Activated B cell treated with CpG ODN at 0.5 μM for 24 hours (primary cell): ENCODE results near the gene C10orf53. TPM values are rescaled to one million over a fixed set of nuclear protein-coding genes. Genes with fewer than 3 reads are reported as not detected.

Experiments
- ATAC-seq: fragments of 200-7000 bp; cut with Tn5 transposase; one replicate; pipeline ENCODE4 v1.10.0; 2021; ENCODE audit warnings: low read depth, mild to moderate bottlenecking, moderate library complexity
- CTCF ChIA-PET: fragments of 350-600 bp; sonication (Branson Sonifier 250); formaldehyde crosslinking; loops from one replicate; lab custom pipeline; 2021; ENCODE audit warnings: antibody characterized with exemption; lab: Charles Lee
- POLR2A ChIA-PET: fragments of 350-600 bp; sonication (Branson Sonifier 250); formaldehyde crosslinking; loops from one replicate; lab custom pipeline; 2021; ENCODE audit warnings: antibody characterized with exemption; lab: Charles Lee
- DNase-seq: peaks from one replicate; pipeline ENCODE4 v3.0.0; 2022
- H3K27ac Mint-ChIP-seq: one replicate; pipeline ENCODE4 v1.8.0; 2020; ENCODE audit warnings: mixed read lengths
- H3K27me3 Mint-ChIP-seq: one replicate; pipeline ENCODE4 v1.8.0; 2021; ENCODE audit warnings: mixed read lengths
- H3K36me3 Mint-ChIP-seq: one replicate; pipeline ENCODE4 v1.8.0; 2021; ENCODE audit warnings: low read depth, mixed read lengths
- H3K4me1 Mint-ChIP-seq: one replicate; pipeline ENCODE4 v1.8.0; 2021; ENCODE audit warnings: mixed read lengths
- H3K4me3 Mint-ChIP-seq: one replicate; pipeline ENCODE4 v1.8.0; 2020; ENCODE audit warnings: mild to moderate bottlenecking, mixed read lengths
- H3K9me3 Mint-ChIP-seq: one replicate; pipeline ENCODE4 v1.8.0; 2020; ENCODE audit warnings: mixed read lengths
- intact Hi-C: fragments of 100-400 bp; cut with micrococcal nuclease; formaldehyde crosslinking; loops from one replicate; pipeline ENCODE4 v1.15.1; 2024
- total RNA-seq: library from RNA; stranded (reverse); gene quantifications from 2 replicates; pipeline ENCODE4 v1.2.3, GENCODE V29; 2022
- TF ChIP-seq, protein P1 (sequence below): fragments of 200-600 bp; IDR thresholded peaks from one replicate; pipeline ENCODE4 v1.8.0; 2022; ENCODE audit warnings: antibody characterized with exemption, mild to moderate bottlenecking

The C10orf53 gene
- total RNA-seq, 1 donor from 2014 or later, result not detected

DNA sequence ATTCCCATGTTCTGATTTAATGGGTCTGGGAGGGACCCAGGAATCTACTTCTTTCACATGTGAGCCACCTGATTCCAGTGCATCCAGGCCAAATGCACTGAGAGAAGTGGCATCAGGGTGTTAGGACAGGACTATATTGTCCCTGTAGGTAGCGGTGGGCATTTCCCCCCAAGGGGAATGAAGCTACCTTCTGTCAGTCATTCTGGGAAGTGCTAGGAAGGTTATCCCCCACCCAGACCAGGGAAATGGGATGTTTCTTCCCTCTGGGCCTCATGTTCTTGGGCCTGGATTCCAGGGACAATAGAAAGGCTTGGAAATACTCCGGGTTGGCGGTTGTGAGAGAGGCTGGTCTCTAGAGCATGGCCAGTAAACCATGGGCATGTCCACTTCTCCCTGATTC lies 20.8 kb downstream of the C10orf53 start:
- Mint-ChIP-seq H3K9me3 (no peaks in the 10 kb centered on the region), H3K27me3 (peaks cover 11% of the 10 kb centered on the region), H3K4me1 (no peaks in the 10 kb centered on the region), H3K4me3 (no peak overlapping the region), H3K27ac (no peak overlapping the region), H3K36me3 (no peaks in the 10 kb centered on the region)
- POLR2A ChIA-PET, result no interaction called here
- TF ChIP-seq, protein P1, sequence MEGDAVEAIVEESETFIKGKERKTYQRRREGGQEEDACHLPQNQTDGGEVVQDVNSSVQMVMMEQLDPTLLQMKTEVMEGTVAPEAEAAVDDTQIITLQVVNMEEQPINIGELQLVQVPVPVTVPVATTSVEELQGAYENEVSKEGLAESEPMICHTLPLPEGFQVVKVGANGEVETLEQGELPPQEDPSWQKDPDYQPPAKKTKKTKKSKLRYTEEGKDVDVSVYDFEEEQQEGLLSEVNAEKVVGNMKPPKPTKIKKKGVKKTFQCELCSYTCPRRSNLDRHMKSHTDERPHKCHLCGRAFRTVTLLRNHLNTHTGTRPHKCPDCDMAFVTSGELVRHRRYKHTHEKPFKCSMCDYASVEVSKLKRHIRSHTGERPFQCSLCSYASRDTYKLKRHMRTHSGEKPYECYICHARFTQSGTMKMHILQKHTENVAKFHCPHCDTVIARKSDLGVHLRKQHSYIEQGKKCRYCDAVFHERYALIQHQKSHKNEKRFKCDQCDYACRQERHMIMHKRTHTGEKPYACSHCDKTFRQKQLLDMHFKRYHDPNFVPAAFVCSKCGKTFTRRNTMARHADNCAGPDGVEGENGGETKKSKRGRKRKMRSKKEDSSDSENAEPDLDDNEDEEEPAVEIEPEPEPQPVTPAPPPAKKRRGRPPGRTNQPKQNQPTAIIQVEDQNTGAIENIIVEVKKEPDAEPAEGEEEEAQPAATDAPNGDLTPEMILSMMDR, result no peak
- intact Hi-C loops, result no loop called here
- DNase-seq (no peak), ATAC-seq (no peak)
- CTCF ChIA-PET, result no interaction called here

DNA sequence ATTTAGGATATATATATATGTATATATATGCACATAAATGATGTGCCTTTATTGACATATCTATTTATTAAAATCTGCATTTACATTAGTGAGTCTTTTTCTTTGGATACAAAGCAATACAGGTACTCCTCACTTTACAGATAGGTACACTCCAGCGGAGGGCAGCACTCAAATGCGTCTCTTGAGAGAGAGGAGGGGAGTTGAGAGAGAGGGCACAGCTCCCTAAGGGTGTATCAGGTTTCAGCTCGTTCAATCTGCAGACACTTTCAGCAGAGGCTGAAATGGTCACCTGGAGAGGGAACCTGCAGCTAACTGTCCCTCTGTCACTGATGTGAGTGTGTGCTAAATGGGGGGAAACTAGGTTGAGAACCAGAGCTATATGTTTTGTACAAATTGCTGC lies 21.5 kb downstream of the C10orf53 start:
- no peak for ATAC-seq
- POLR2A ChIA-PET, result no interaction called here
- H3K4me1 Mint-ChIP-seq, result no peaks in the 10 kb centered on the region
- H3K27ac Mint-ChIP-seq, result no peak overlapping the region
- TF ChIP-seq, protein P1, result no peak
- intact Hi-C loops, result no loop called here
- DNase-seq, result no peak
- H3K9me3 Mint-ChIP-seq, result no peaks in the 10 kb centered on the region
- H3K36me3 Mint-ChIP-seq, result no peaks in the 10 kb centered on the region
- CTCF ChIA-PET, result no interaction called here
- no peak overlapping the region for H3K4me3 Mint-ChIP-seq
- H3K27me3 Mint-ChIP-seq, result peaks cover 10% of the 10 kb centered on the region

DNA sequence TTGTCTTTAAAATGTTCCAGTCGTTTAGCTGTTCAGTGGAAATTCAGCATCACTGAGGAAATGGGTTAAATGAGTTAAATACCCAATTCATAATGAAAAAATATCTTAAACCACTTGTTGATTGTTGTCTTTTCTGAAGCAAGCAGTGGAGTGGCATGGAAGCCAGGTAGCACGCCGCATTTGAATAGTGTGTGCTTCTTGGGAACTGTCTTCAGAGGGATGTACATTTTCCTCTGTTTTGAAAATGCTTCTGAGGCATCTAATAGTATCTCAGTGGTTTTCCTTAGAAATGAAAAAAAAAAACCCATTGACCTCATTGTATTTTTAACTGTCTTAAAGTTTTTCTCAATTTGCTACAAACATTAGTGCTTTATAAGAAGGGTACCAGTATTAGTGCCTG lies 28.1 kb downstream of the C10orf53 start:
- H3K4me3 Mint-ChIP-seq, result no peak overlapping the region
- ATAC-seq, result no peak
- ChIA-PET POLR2A (no interaction called here), CTCF (no interaction called here)
- intact Hi-C loops, result no loop called here
- peaks cover 3% of the 10 kb centered on the region for H3K27me3 Mint-ChIP-seq
- no peaks in the 10 kb centered on the region for H3K4me1 Mint-ChIP-seq
- TF ChIP-seq, protein P1, result no peak
- no peaks in the 10 kb centered on the region for H3K9me3 Mint-ChIP-seq
- no peak overlapping the region for H3K27ac Mint-ChIP-seq
- no peak for DNase-seq
- H3K36me3 Mint-ChIP-seq, result no peaks in the 10 kb centered on the region

DNA sequence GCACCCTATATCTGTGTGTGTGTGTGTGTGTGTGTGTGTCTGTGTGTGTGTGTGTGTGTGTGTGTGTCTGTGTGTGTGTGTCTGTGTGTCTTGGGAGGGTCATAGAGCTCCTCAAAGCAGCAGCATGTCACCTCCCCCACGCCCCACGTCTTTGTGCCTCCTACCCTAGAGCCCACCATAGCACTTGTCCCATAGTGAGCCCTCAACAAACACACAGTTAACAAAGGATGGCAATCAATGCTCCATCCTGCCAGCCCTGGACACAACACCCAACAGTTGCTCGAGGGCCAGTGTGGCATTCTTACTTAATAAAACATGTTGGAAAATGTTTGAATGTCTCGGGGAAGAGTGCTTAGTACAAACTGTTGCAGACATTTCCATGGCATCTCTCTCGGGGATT lies 30.5 kb downstream of the C10orf53 start:
- CTCF ChIA-PET, result no interaction called here
- no peaks in the 10 kb centered on the region for H3K9me3 Mint-ChIP-seq
- H3K36me3 Mint-ChIP-seq, result no peaks in the 10 kb centered on the region
- DNase-seq (no peak), ATAC-seq (no peak)
- no peaks in the 10 kb centered on the region for H3K4me1 Mint-ChIP-seq
- no peak overlapping the region for H3K4me3 Mint-ChIP-seq
- intact Hi-C loops, result no loop called here
- POLR2A ChIA-PET, result no interaction called here
- TF ChIP-seq, protein P1, result no peak
- no peak overlapping the region for H3K27ac Mint-ChIP-seq
- peaks cover 7% of the 10 kb centered on the region for H3K27me3 Mint-ChIP-seq

DNA sequence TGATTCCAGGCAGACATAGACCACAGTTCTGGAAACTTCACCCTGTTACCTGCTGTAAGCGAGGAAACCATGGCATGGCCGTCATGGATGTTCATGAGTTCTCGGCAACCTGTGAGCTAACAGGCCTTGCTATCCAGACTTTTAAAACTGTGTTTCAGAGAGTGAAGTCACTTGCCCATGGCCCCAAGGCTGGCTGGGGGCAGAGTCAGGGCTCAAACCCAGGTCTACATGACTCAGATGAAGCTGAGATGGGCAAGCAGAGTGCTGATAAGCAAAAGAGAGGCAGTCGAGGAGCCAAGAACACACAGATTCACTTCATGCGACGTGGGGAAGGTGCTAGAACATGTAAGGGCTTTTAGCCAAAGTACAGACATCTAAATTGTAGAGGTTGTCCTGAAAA lies 31.5 kb downstream of the C10orf53 start:
- Mint-ChIP-seq H3K9me3 (no peaks in the 10 kb centered on the region), H3K27me3 (peaks cover 7% of the 10 kb centered on the region), H3K4me1 (no peaks in the 10 kb centered on the region), H3K4me3 (no peak overlapping the region), H3K36me3 (no peaks in the 10 kb centered on the region), H3K27ac (no peak overlapping the region)
- intact Hi-C loops, result no loop called here
- no peak for DNase-seq
- POLR2A ChIA-PET, result no interaction called here
- TF ChIP-seq, protein P1, result no peak
- no peak for ATAC-seq
- CTCF ChIA-PET, result no interaction called here
